Activated CD8-positive, alpha-beta T cell treated with anti-CD3 and anti-CD28 coated beads for 36 hours (primary cell): Measurements from ENCODE around the gene DAPK2. TPM values are rescaled to one million over a fixed set of nuclear protein-coding genes. Genes with fewer than 3 reads are reported as not detected.

Experiments
- ATAC-seq: fragments of 200-7000 bp; cut with Tn5 transposase; one replicate; pipeline ENCODE4 v1.10.0; 2021; ENCODE audit warnings: mild to moderate bottlenecking, moderate library complexity
- CTCF ChIA-PET: fragments of 350-600 bp; sonication (Branson Sonifier 250); formaldehyde crosslinking; loops from one replicate; lab custom pipeline; 2021; ENCODE audit warnings: antibody characterized with exemption; lab: Charles Lee
- POLR2A ChIA-PET: fragments of 350-600 bp; sonication (Branson Sonifier 250); formaldehyde crosslinking; loops from one replicate; lab custom pipeline; 2021; ENCODE audit warnings: antibody characterized with exemption; lab: Charles Lee
- DNase-seq: peaks from one replicate; pipeline ENCODE4 v3.0.0-alpha.2; 2020
- H3K27ac Mint-ChIP-seq: one replicate; pipeline ENCODE4 v1.8.0; 2021; ENCODE audit warnings: mild to moderate bottlenecking, mixed read lengths
- H3K27me3 Mint-ChIP-seq: one replicate; pipeline ENCODE4 v1.8.0; 2021; ENCODE audit warnings: mixed read lengths
- H3K36me3 Mint-ChIP-seq: one replicate; pipeline ENCODE4 v1.8.0; 2021; ENCODE audit warnings: low read depth, mixed read lengths
- H3K4me1 Mint-ChIP-seq: one replicate; pipeline ENCODE4 v1.8.0; 2021; ENCODE audit warnings: low read depth, mixed read lengths
- H3K4me3 Mint-ChIP-seq: one replicate; pipeline ENCODE4 v1.8.0; 2021; ENCODE audit warnings: mild to moderate bottlenecking, moderate library complexity, mixed read lengths
- H3K9me3 Mint-ChIP-seq: one replicate; pipeline ENCODE4 v1.8.0; 2021; ENCODE audit warnings: mixed read lengths
- CTCF ChIP-seq: fragments of 200-600 bp; IDR thresholded peaks from one replicate; pipeline ENCODE4 v1.8.0; 2022; ENCODE audit warnings: antibody characterized with exemption, mild to moderate bottlenecking
- intact Hi-C: fragments of 100-400 bp; cut with micrococcal nuclease; formaldehyde crosslinking; loops from one replicate; pipeline ENCODE4 v1.10.0; 2022
- total RNA-seq, 2 experiments: library from RNA; stranded (reverse); gene quantifications; one replicate each; pipeline ENCODE4 v1.2.3, GENCODE V29; 2021

The DAPK2 gene
- total RNA-seq, 2 experiments from 2014 or later, result 1.2 to 1.5 TPM

- POLR2A ChIA-PET, result no interaction called here
- CTCF ChIA-PET, result interaction anchor here (1.0 kb wide), 1 partner anchor 144 kb away, joined by 3 read pairs; no protein-coding TSS in a partner anchor
These were observed 122.0 kb downstream of the DAPK2 start for GRCh38 chr15:63923993-63924950.

GRCh38 chr15:63922916-63923315 is 123.4 kb downstream of the DAPK2 start:
- ATAC-seq (no peak), DNase-seq (no peak)
- no peak for TF ChIP-seq CTCF
- intact Hi-C loops, result no loop called here
- Mint-ChIP-seq H3K4me1 (peaks cover 13% of the 10 kb centered on the region), H3K9me3 (no peaks in the 10 kb centered on the region), H3K27me3 (no peaks in the 10 kb centered on the region), H3K27ac (no peak overlapping the region), H3K4me3 (no peak overlapping the region), H3K36me3 (no peaks in the 10 kb centered on the region)
- POLR2A ChIA-PET, result no interaction called here
- CTCF ChIA-PET, result interaction anchor here (0.8 to 1.1 kb wide), 2 partner anchors 10 to 22 kb away, joined by 3 to 5 read pairs; no protein-coding TSS in a partner anchor

More at GRCh38 chr15:63923993-63924950, 122.0 kb downstream of the DAPK2 start:
- Mint-ChIP-seq H3K4me1 (peaks cover 13% of the 10 kb centered on the region), H3K27me3 (no peaks in the 10 kb centered on the region), H3K36me3 (no peaks in the 10 kb centered on the region), H3K27ac (no peak overlapping the region), H3K4me3 (no peak overlapping the region), H3K9me3 (no peaks in the 10 kb centered on the region)
- DNase-seq (no peak), ATAC-seq (no peak)
- TF ChIP-seq CTCF, result no peak
- intact Hi-C loops, result no loop called here

GRCh38 chr15:63922261-63922904 is 123.9 kb downstream of the DAPK2 start:
- Mint-ChIP-seq H3K4me3 (no peak overlapping the region), H3K27me3 (no peaks in the 10 kb centered on the region), H3K9me3 (no peaks in the 10 kb centered on the region), H3K27ac (no peak overlapping the region), H3K36me3 (no peaks in the 10 kb centered on the region), H3K4me1 (peaks cover 13% of the 10 kb centered on the region)
- ATAC-seq, result no peak
- intact Hi-C loops, result no loop called here
- DNase-seq, result no peak
- ChIA-PET CTCF (interaction anchor here (0.8 to 1.1 kb wide), 2 partner anchors 10 to 23 kb away, joined by 3 to 5 read pairs; no protein-coding TSS in a partner anchor), POLR2A (no interaction called here)
- TF ChIP-seq CTCF, result no peak

GRCh38 chr15:63920504-63921175 is 125.6 kb downstream of the DAPK2 start:
- no peak for TF ChIP-seq CTCF
- Mint-ChIP-seq H3K27me3 (no peaks in the 10 kb centered on the region), H3K9me3 (no peaks in the 10 kb centered on the region), H3K4me1 (peaks cover 13% of the 10 kb centered on the region), H3K27ac (no peak overlapping the region), H3K4me3 (no peak overlapping the region), H3K36me3 (no peaks in the 10 kb centered on the region)
- ATAC-seq (peak; percentile 17), DNase-seq (no peak)
- ChIA-PET POLR2A (interaction anchor here (0.9 kb wide), 2 partner anchors 51 to 87 kb away, joined by 3 read pairs; partner anchors contain the start of gene HERC1), CTCF (interaction anchor here (1.0 to 3.3 kb wide), 7 partner anchors 11 to 159 kb away, joined by 3 to 17 read pairs (median 5); partner anchors contain the start of gene DAPK2)
- intact Hi-C loops, result no loop called here
